IMR-90 (cell line): ENCODE results near the gene OTOG. TPM values are rescaled to one million over a fixed set of nuclear protein-coding genes. Genes with fewer than 3 reads are reported as not detected.

Source experiments
- ATAC-seq: fragments of 200-7000 bp; cut with Tn5 transposase; 2 replicates; pipeline ENCODE4 v1.9.1; 2020; ENCODE audit warnings: low read depth, mild to moderate bottlenecking, moderate library complexity
- BruUV-seq: library from RNA; stranded (reverse); fragments of 400-500 nt; replicated peaks from 2 replicates; lab custom pipeline; 2021; lab: Mats Ljungman, UMichigan
- CTCF ChIA-PET: fragments of 300-600 bp; formaldehyde crosslinking; extraction: SDS; loops from one replicate; lab custom pipeline; 2021; ENCODE audit warnings: antibody characterized with exemption; lab: Yijun Ruan, JAX
- POLR2A ChIA-PET: fragments of 300-600 bp; sonication (Branson Sonifier 250); formaldehyde crosslinking; loops from one replicate; lab custom pipeline; 2022; ENCODE audit warnings: antibody characterized with exemption; ENCODE audit not compliant: unreplicated experiment; lab: Charles Lee
- DNase-seq: peaks from one replicate; pipeline ENCODE4 v3.0.0; 2013
- H2AFZ ChIP-seq: replicated peaks from 2 replicates; pipeline ENCODE3; 2013; ENCODE audit warnings: low read length, mild to moderate bottlenecking; ENCODE audit not compliant: poor library complexity
- H2AK5ac ChIP-seq: 2 replicates; pipeline ENCODE4 v1.6.1; 2013; ENCODE audit warnings: low read depth, low read length, inconsistent platforms
- H2AK9ac ChIP-seq: replicated peaks from 2 replicates; pipeline ENCODE3; 2013; ENCODE audit warnings: mild to moderate bottlenecking, low read depth, low read length, moderate library complexity; ENCODE audit not compliant: poor library complexity
- H2BK120ac ChIP-seq: 2 replicates; pipeline ENCODE4 v1.6.1; 2013; ENCODE audit warnings: low read depth, low read length, inconsistent platforms
- H2BK15ac ChIP-seq: 3 replicates; pipeline ENCODE4 v1.6.1; 2013; ENCODE audit warnings: low read depth, low read length, inconsistent platforms
- H2BK20ac ChIP-seq: 2 replicates; pipeline ENCODE4 v1.6.1; 2013; ENCODE audit warnings: low read depth, mild to moderate bottlenecking, inconsistent platforms, low read length, moderate library complexity
- H2BK5ac ChIP-seq: 2 replicates; pipeline ENCODE4 v1.6.1; 2013; ENCODE audit warnings: mild to moderate bottlenecking, low read depth, low read length, inconsistent platforms; ENCODE audit not compliant: poor library complexity, severe bottlenecking
- H3K14ac ChIP-seq: replicated peaks from 2 replicates; pipeline ENCODE4 v1.6.1; 2013; ENCODE audit warnings: low read depth, low read length, inconsistent platforms
- H3K18ac ChIP-seq: 2 replicates; pipeline ENCODE4 v1.6.1; 2013; ENCODE audit warnings: low read depth, low read length, control low read depth
- H3K23ac ChIP-seq: 2 replicates; pipeline ENCODE4 v1.6.1; 2013; ENCODE audit warnings: low read depth, low read length, inconsistent platforms
- H3K27ac ChIP-seq: 2 replicates; pipeline ENCODE4 v1.5.1; 2013; ENCODE audit warnings: mild to moderate bottlenecking, control low read depth, low read length; ENCODE audit not compliant: insufficient read depth
- H3K27me3 ChIP-seq: 2 replicates; pipeline ENCODE4 v1.6.1; 2013; ENCODE audit warnings: low read length; ENCODE audit not compliant: control insufficient read depth, insufficient read depth
- H3K36me3 ChIP-seq: 2 replicates; pipeline ENCODE4 v1.6.1; 2013; ENCODE audit warnings: low read length, mixed read lengths; ENCODE audit not compliant: control insufficient read depth, insufficient read depth
- H3K4ac ChIP-seq: 2 replicates; pipeline ENCODE4 v1.6.1; 2013; ENCODE audit warnings: low read depth, low read length, inconsistent platforms
- H3K4me1 ChIP-seq: 2 replicates; pipeline ENCODE4 v1.6.1; 2013; ENCODE audit warnings: low read length, mixed read lengths; ENCODE audit not compliant: control insufficient read depth, insufficient read depth
- H3K4me2 ChIP-seq: 2 replicates; pipeline ENCODE4 v1.6.1; 2013; ENCODE audit warnings: low read depth, mild to moderate bottlenecking, control low read depth, low read length, moderate library complexity
- H3K4me3 ChIP-seq: 2 replicates; pipeline ENCODE4 v1.5.1; 2013; ENCODE audit warnings: low read depth, mild to moderate bottlenecking, control low read depth, low read length, moderate library complexity; ENCODE audit not compliant: insufficient read depth
- H3K56ac ChIP-seq: 2 replicates; pipeline ENCODE4 v1.6.1; 2013; ENCODE audit warnings: low read length, inconsistent platforms; ENCODE audit not compliant: insufficient read depth; ENCODE audit errors: extremely low read depth
- H3K79me1 ChIP-seq, 2 experiments: 2 replicates each; pipeline ENCODE4 v1.6.1; 2013; ENCODE audit warnings: low read length in 2 of 2, inconsistent platforms in 1 of 2, low read depth in 1 of 2
- H3K9ac ChIP-seq: 2 replicates; pipeline ENCODE4 v1.6.1; 2013; ENCODE audit warnings: low read depth, low read length, control low read depth
- H3K9me1 ChIP-seq: 2 replicates; pipeline ENCODE4 v1.6.1; 2013; ENCODE audit warnings: low read length, inconsistent platforms; ENCODE audit not compliant: insufficient read depth
- H3K9me3 ChIP-seq: 2 replicates; pipeline ENCODE4 v1.6.1; 2013; ENCODE audit warnings: low read length; ENCODE audit not compliant: control insufficient read depth, insufficient read depth
- H4K20me1 ChIP-seq: 2 replicates; pipeline ENCODE4 v1.6.1; 2013; ENCODE audit warnings: low read length, inconsistent platforms; ENCODE audit not compliant: insufficient read depth
- H4K5ac ChIP-seq: 2 replicates; pipeline ENCODE4 v1.6.1; 2013; ENCODE audit warnings: mild to moderate bottlenecking, low read depth, low read length, control low read depth
- H4K8ac ChIP-seq, 2 experiments: 2 replicates each; pipeline ENCODE4 v1.6.1; 2013; ENCODE audit warnings: low read depth in 2 of 2, low read length in 2 of 2, control low read depth in 1 of 2, inconsistent platforms in 1 of 2
- H4K91ac ChIP-seq: 2 replicates; pipeline ENCODE4 v1.6.1; 2013; ENCODE audit warnings: low read depth, low read length, inconsistent platforms; ENCODE audit not compliant: insufficient read depth
- BHLHE40 ChIP-seq: fragments of 150-350 bp; IDR thresholded peaks from 2 replicates; pipeline ENCODE4 v1.6.1; 2016; ENCODE audit warnings: mild to moderate bottlenecking, low read depth, low read length
- CEBPB ChIP-seq: IDR thresholded peaks from 2 replicates; pipeline ENCODE4 v1.6.1; 2012; ENCODE audit warnings: low read depth, low read length, improper control_type of control experiment
- CHD1 ChIP-seq: IDR thresholded peaks from 2 replicates; pipeline ENCODE4 v1.6.1; 2012; ENCODE audit warnings: low read depth, low read length, improper control_type of control experiment
- FOS ChIP-seq: fragments of 150-350 bp; IDR thresholded peaks from 2 replicates; pipeline ENCODE4 v1.6.1; 2016; ENCODE audit warnings: low read depth, low read length
- MAFK ChIP-seq: IDR thresholded peaks from 2 replicates; pipeline ENCODE4 v1.6.1; 2012; ENCODE audit warnings: low read depth, low read length, improper control_type of control experiment
- MAZ ChIP-seq: IDR thresholded peaks from 2 replicates; pipeline ENCODE4 v1.6.1; 2012; ENCODE audit warnings: low read depth, mild to moderate bottlenecking, low read length, improper control_type of control experiment, moderate library complexity, borderline replicate concordance
- MXI1 ChIP-seq: IDR thresholded peaks from 2 replicates; pipeline ENCODE4 v1.6.1; 2012; ENCODE audit warnings: low read depth, mild to moderate bottlenecking, low read length, moderate library complexity, borderline replicate concordance
- NFE2L2 ChIP-seq: fragments of 150-350 bp; IDR thresholded peaks from 2 replicates; pipeline ENCODE4 v1.6.1; 2016; ENCODE audit warnings: low read depth, mild to moderate bottlenecking, low read length
- POLR2A ChIP-seq: IDR thresholded peaks from 2 replicates; pipeline ENCODE4 v1.6.1; 2012; ENCODE audit warnings: mild to moderate bottlenecking, low read depth, low read length
- RAD21 ChIP-seq: IDR thresholded peaks from 2 replicates; pipeline ENCODE4 v1.6.1; 2012; ENCODE audit warnings: low read length, improper control_type of control experiment
- RCOR1 ChIP-seq: IDR thresholded peaks from 2 replicates; pipeline ENCODE4 v1.6.1; 2012; ENCODE audit warnings: mild to moderate bottlenecking, low read length, improper control_type of control experiment; ENCODE audit not compliant: insufficient replicate concordance
- RFX5 ChIP-seq: IDR thresholded peaks from 2 replicates; pipeline ENCODE4 v1.8.0; 2012; ENCODE audit warnings: low read depth, mild to moderate bottlenecking, low read length, moderate library complexity
- SMC3 ChIP-seq: fragments of 150-350 bp; IDR thresholded peaks from 2 replicates; pipeline ENCODE4 v1.6.1; 2016; ENCODE audit warnings: low read depth, mild to moderate bottlenecking, antibody characterized with exemption, low read length, moderate library complexity
- WGBS, 2 experiments: methylation state at CpG; one replicate each; pipeline versions ENCODE4 v1.1.5 to v1.1.7; 2013; ENCODE audit warnings: missing lambda C conversion rate in 2 of 2; ENCODE audit not compliant: insufficient read length in 1 of 2; ENCODE audit errors: extremely low coverage in 2 of 2; 5-methylcytosine and 5-hydroxymethylcytosine counted together
- dilution Hi-C: fragments of 300-500 bp; cut with HindIII; formaldehyde crosslinking; loops from one replicate; pipeline ENCODE4 v1.14.3; 2018; ENCODE audit warnings: low sequenced_read_pairs; ENCODE audit not compliant: unreplicated experiment
- in situ Hi-C: fragments of 300-500 bp; cut with MboI; formaldehyde crosslinking; loops from 3 replicates; pipeline ENCODE4 v1.14.3; 2019; ENCODE audit warnings: low sequenced_read_pairs, inconsistent platforms, mixed read lengths
- intact Hi-C: fragments of 100-400 bp; cut with micrococcal nuclease; formaldehyde crosslinking; loops from 2 replicates; pipeline ENCODE4 v1.10.0; 2022
- polyA plus RNA-seq, 3 experiments: library from polyadenylated mRNA; depleted of rRNA; stranded (reverse); fragments of >200 nt; gene quantifications; 2 replicates each; pipeline ENCODE4 v1.2.3, GENCODE V29; 2012; ENCODE audit warnings: low replicate concordance in 1 of 3
- total RNA-seq: library from RNA; depleted of rRNA; stranded (reverse); fragments of >200 nt; gene quantifications from 2 replicates; pipeline ENCODE4 v1.2.3, GENCODE V29; 2012
- TF ChIP-seq, protein P1 (sequence below): fragments of 150-350 bp; IDR thresholded peaks from 2 replicates; pipeline ENCODE4 v1.6.1; 2017; ENCODE audit warnings: mild to moderate bottlenecking, antibody characterized with exemption, low read length, low read depth
- TF ChIP-seq, protein P2 (sequence below): fragments of 150-350 bp; IDR thresholded peaks from 2 replicates; pipeline ENCODE4 v1.6.1; 2016; ENCODE audit warnings: low read depth, mild to moderate bottlenecking, low read length, moderate library complexity, borderline replicate concordance
- TF ChIP-seq, protein P3 (sequence below): conservative IDR thresholded peaks from 2 replicates; pipeline ENCODE4 v1.5.1; 2012; ENCODE audit warnings: mild to moderate bottlenecking, low read depth, low read length, improper control_type of control experiment

The OTOG gene
- total and polyA plus RNA-seq, 2 of the 4 experiments (the other 2 are of a cell fraction) = not detected

DNA sequence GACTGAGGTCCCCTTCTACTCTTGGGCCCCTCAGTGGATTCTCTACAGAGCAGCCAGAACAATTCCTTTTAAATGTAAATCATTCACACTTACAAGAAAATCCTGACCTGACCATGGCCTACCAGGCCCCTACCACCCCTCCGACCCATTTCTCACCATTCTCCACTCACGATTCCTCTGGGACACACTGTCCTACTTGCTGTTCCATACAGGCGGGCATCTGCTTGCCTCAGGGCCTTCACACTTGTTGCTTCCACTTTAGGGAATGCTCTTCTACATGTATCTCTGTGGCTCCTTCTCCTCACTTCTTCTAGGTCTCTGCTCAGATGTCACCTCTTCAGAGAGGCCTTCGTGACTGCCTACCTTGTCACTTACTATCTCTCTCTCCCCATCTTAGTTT is 6.3 kb upstream of the OTOG start:
- Histone ChIP-seq H3K27me3 (peaks cover 22% of the 10 kb centered on the region), H3K4me1 (no peaks in the 10 kb centered on the region), H4K8ac (no peak overlapping the region), H3K9me1 (no peaks in the 10 kb centered on the region), H4K91ac (no peak overlapping the region), H3K4me3 (no peak overlapping the region), H4K20me1 (no peaks in the 10 kb centered on the region), H2AK9ac (no peak overlapping the region), H3K14ac (no peak overlapping the region), H3K79me1 (no peaks in the 10 kb centered on the region), H3K23ac (no peak overlapping the region), H2BK20ac (no peak overlapping the region), H3K18ac (no peak overlapping the region), H2AFZ (no peak overlapping the region), H2BK5ac (no peak overlapping the region), H3K9ac (no peak overlapping the region), H2BK15ac (no peak overlapping the region), H3K4me2 (no peak overlapping the region), H4K5ac (no peak overlapping the region), H3K56ac (no peak overlapping the region), H3K27ac (no peak overlapping the region), H3K9me3 (no peaks in the 10 kb centered on the region), H2AK5ac (no peak overlapping the region), H2BK120ac (no peak overlapping the region), H3K4ac (no peak overlapping the region), H3K36me3 (no peaks in the 10 kb centered on the region)
- ChIA-PET POLR2A (no interaction called here), CTCF (no interaction called here)
- in situ Hi-C loops (no loop called here), dilution Hi-C loops (no loop called here), intact Hi-C loops (no loop called here)
- BruUV-seq = no TSS peak
- DNase-seq (no peak), ATAC-seq (no peak)
- TF ChIP-seq RCOR1 = no peak
- no peak for TF ChIP-seq BHLHE40
- no peak for TF ChIP-seq NFE2L2
- TF ChIP-seq, protein P1, sequence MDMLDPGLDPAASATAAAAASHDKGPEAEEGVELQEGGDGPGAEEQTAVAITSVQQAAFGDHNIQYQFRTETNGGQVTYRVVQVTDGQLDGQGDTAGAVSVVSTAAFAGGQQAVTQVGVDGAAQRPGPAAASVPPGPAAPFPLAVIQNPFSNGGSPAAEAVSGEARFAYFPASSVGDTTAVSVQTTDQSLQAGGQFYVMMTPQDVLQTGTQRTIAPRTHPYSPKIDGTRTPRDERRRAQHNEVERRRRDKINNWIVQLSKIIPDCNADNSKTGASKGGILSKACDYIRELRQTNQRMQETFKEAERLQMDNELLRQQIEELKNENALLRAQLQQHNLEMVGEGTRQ = no peak
- TF ChIP-seq POLR2A = no peak
- TF ChIP-seq MAZ = no peak
- no peak for TF ChIP-seq RAD21
- TF ChIP-seq CHD1 = no peak
- TF ChIP-seq, protein P2, sequence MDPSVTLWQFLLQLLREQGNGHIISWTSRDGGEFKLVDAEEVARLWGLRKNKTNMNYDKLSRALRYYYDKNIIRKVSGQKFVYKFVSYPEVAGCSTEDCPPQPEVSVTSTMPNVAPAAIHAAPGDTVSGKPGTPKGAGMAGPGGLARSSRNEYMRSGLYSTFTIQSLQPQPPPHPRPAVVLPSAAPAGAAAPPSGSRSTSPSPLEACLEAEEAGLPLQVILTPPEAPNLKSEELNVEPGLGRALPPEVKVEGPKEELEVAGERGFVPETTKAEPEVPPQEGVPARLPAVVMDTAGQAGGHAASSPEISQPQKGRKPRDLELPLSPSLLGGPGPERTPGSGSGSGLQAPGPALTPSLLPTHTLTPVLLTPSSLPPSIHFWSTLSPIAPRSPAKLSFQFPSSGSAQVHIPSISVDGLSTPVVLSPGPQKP = no peak
- TF ChIP-seq MXI1 = no peak
- TF ChIP-seq, protein P3, sequence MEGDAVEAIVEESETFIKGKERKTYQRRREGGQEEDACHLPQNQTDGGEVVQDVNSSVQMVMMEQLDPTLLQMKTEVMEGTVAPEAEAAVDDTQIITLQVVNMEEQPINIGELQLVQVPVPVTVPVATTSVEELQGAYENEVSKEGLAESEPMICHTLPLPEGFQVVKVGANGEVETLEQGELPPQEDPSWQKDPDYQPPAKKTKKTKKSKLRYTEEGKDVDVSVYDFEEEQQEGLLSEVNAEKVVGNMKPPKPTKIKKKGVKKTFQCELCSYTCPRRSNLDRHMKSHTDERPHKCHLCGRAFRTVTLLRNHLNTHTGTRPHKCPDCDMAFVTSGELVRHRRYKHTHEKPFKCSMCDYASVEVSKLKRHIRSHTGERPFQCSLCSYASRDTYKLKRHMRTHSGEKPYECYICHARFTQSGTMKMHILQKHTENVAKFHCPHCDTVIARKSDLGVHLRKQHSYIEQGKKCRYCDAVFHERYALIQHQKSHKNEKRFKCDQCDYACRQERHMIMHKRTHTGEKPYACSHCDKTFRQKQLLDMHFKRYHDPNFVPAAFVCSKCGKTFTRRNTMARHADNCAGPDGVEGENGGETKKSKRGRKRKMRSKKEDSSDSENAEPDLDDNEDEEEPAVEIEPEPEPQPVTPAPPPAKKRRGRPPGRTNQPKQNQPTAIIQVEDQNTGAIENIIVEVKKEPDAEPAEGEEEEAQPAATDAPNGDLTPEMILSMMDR = no peak
- TF ChIP-seq CEBPB = no peak
- no peak for TF ChIP-seq FOS
- no peak for TF ChIP-seq MAFK
- TF ChIP-seq SMC3 = no peak
- TF ChIP-seq RFX5 = no peak
- 40% methylated on average over 2 of the region's 4 CpGs; no CpG with 5 or more reads in 1 of the 2 experiments for WGBS, 2 experiments
